ENCODE results near the gene TMEM50A.
"Not testable (repeated sequence)": the region's sequence is repeated elsewhere in the genome, so short reads cannot be mapped to it uniquely, and the experiment has no call there.

- TF ChIP-seq, protein P1, sequence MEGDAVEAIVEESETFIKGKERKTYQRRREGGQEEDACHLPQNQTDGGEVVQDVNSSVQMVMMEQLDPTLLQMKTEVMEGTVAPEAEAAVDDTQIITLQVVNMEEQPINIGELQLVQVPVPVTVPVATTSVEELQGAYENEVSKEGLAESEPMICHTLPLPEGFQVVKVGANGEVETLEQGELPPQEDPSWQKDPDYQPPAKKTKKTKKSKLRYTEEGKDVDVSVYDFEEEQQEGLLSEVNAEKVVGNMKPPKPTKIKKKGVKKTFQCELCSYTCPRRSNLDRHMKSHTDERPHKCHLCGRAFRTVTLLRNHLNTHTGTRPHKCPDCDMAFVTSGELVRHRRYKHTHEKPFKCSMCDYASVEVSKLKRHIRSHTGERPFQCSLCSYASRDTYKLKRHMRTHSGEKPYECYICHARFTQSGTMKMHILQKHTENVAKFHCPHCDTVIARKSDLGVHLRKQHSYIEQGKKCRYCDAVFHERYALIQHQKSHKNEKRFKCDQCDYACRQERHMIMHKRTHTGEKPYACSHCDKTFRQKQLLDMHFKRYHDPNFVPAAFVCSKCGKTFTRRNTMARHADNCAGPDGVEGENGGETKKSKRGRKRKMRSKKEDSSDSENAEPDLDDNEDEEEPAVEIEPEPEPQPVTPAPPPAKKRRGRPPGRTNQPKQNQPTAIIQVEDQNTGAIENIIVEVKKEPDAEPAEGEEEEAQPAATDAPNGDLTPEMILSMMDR (CRISPR knock-in tag; IDR thresholded peaks at IDR 0.05) = not testable (repeated sequence)
- TF ChIP-seq SOX6 (IDR thresholded peaks at IDR 0.05); SOX6 (CRISPR knock-in tag; IDR thresholded peaks at IDR 0.05); FOXM1 (CRISPR knock-in tag; IDR thresholded peaks at IDR 0.05); REST (IDR thresholded peaks at IDR 0.05; ENCODE audit: borderline replicate concordance in 1 of 2, low read depth in 1 of 2, low read length in 2 of 2): not testable (repeated sequence)
Observed at GRCh38 chr1:25293426-25293825, 44.7 kb upstream of the TMEM50A start.
